ENCODE data around the gene AFAP1.

The AFAP1 gene

GRCh38 chr4:7722766-7723387 is 216.8 kb downstream of the AFAP1 start:
- no peak for TF ChIP-seq JUND (IDR thresholded peaks at IDR 0.05; ENCODE audit: low read depth)
- in situ Hi-C loops (cut with HindIII; ENCODE audit: low pct_unique_long_range_greater_than_20kb, low sequenced_read_pairs) = no loop called here
- no peak for DNase-seq (ENCODE audit: low read depth in 1 of 2, low spot score in 1 of 2)

GRCh38 chr4:7721984-7722551 is 217.6 kb downstream of the AFAP1 start:
- DNase-seq (ENCODE audit: low read depth in 1 of 2, low spot score in 1 of 2) = peak in 1 of 2 experiments; percentile 43
- in situ Hi-C loops (cut with HindIII; ENCODE audit: low pct_unique_long_range_greater_than_20kb, low sequenced_read_pairs) = no loop called here
- no peak for TF ChIP-seq JUND (IDR thresholded peaks at IDR 0.05; ENCODE audit: low read depth)

GRCh38 chr4:7719354-7720174 is 220.1 kb downstream of the AFAP1 start:
- in situ Hi-C loops (cut with HindIII; ENCODE audit: low pct_unique_long_range_greater_than_20kb, low sequenced_read_pairs) = no loop called here
- TF ChIP-seq JUND (IDR thresholded peaks at IDR 0.05; ENCODE audit: low read depth) = no peak
- DNase-seq (ENCODE audit: low read depth in 1 of 2, low spot score in 1 of 2) = peak; percentile 23 to 75

GRCh38 chr4:7717946-7718490 is 221.6 kb downstream of the AFAP1 start:
- DNase-seq (ENCODE audit: low read depth in 1 of 2, low spot score in 1 of 2) = no peak
- in situ Hi-C loops (cut with HindIII; ENCODE audit: low pct_unique_long_range_greater_than_20kb, low sequenced_read_pairs) = no loop called here
- TF ChIP-seq JUND (IDR thresholded peaks at IDR 0.05; ENCODE audit: low read depth) = no peak

GRCh38 chr4:7717161-7717560 is 222.5 kb downstream of the AFAP1 start:
- in situ Hi-C loops (cut with HindIII; ENCODE audit: low pct_unique_long_range_greater_than_20kb, low sequenced_read_pairs) = no loop called here
- no peak for DNase-seq (ENCODE audit: low read depth in 1 of 2, low spot score in 1 of 2)
- no peak for TF ChIP-seq JUND (IDR thresholded peaks at IDR 0.05; ENCODE audit: low read depth)

GRCh38 chr4:7716010-7716721 is 223.5 kb downstream of the AFAP1 start:
- in situ Hi-C loops (cut with HindIII; ENCODE audit: low pct_unique_long_range_greater_than_20kb, low sequenced_read_pairs) = no loop called here
- no peak for DNase-seq (ENCODE audit: low read depth in 1 of 2, low spot score in 1 of 2)
- TF ChIP-seq JUND (IDR thresholded peaks at IDR 0.05; ENCODE audit: low read depth) = no peak

GRCh38 chr4:7715271-7716009 is 224.2 kb downstream of the AFAP1 start:
- in situ Hi-C loops (cut with HindIII; ENCODE audit: low pct_unique_long_range_greater_than_20kb, low sequenced_read_pairs) = no loop called here
- no peak for TF ChIP-seq JUND (IDR thresholded peaks at IDR 0.05; ENCODE audit: low read depth)
- no peak for DNase-seq (ENCODE audit: low read depth in 1 of 2, low spot score in 1 of 2)

- DNase-seq (ENCODE audit: low read depth in 1 of 2, low spot score in 1 of 2) = no peak
- no peak for TF ChIP-seq JUND (IDR thresholded peaks at IDR 0.05; ENCODE audit: low read depth)
- in situ Hi-C loops (cut with HindIII; ENCODE audit: low pct_unique_long_range_greater_than_20kb, low sequenced_read_pairs) = no loop called here
Measured at GRCh38 chr4:7714738-7715137, 224.9 kb downstream of the AFAP1 start.

GRCh38 chr4:7714176-7714575 is 225.5 kb downstream of the AFAP1 start:
- no peak for TF ChIP-seq JUND (IDR thresholded peaks at IDR 0.05; ENCODE audit: low read depth)
- in situ Hi-C loops (cut with HindIII; ENCODE audit: low pct_unique_long_range_greater_than_20kb, low sequenced_read_pairs) = no loop called here
- no peak for DNase-seq (ENCODE audit: low read depth in 1 of 2, low spot score in 1 of 2)

GRCh38 chr4:7713757-7714156 is 225.9 kb downstream of the AFAP1 start:
- DNase-seq (ENCODE audit: low read depth in 1 of 2, low spot score in 1 of 2) = no peak
- in situ Hi-C loops (cut with HindIII; ENCODE audit: low pct_unique_long_range_greater_than_20kb, low sequenced_read_pairs) = no loop called here
- no peak for TF ChIP-seq JUND (IDR thresholded peaks at IDR 0.05; ENCODE audit: low read depth)

- TF ChIP-seq JUND (IDR thresholded peaks at IDR 0.05; ENCODE audit: low read depth) = no peak
- DNase-seq (ENCODE audit: low read depth in 1 of 2, low spot score in 1 of 2) = no peak
- in situ Hi-C loops (cut with HindIII; ENCODE audit: low pct_unique_long_range_greater_than_20kb, low sequenced_read_pairs) = no loop called here
Measured at GRCh38 chr4:7712021-7712671, 227.5 kb downstream of the AFAP1 start.

Data from T47D (cell line).